RWPE1 (cell line): ENCODE results near the gene CNOT4.
A peak's percentile ranks its signal among the peaks of the same experiment; 100 is the strongest.

Experiments used
- CTCF ChIA-PET: fragments of 350-600 bp; sonication (Branson Sonifier 250); formaldehyde crosslinking; extraction: SDS; loops from one replicate; lab custom pipeline; 2021; lab: Yijun Ruan, JAX
- POLR2A ChIA-PET: fragments of 400-600 bp; formaldehyde crosslinking; extraction: SDS; loops from one replicate; lab custom pipeline; 2020; ENCODE audit warnings: antibody characterized with exemption; ENCODE audit not compliant: low non-redundant PET; lab: Yijun Ruan, JAX
- DNase-seq: peaks from one replicate; pipeline ENCODE4 v3.0.0; 2012; ENCODE audit warnings: low spot score
- H3K27ac ChIP-seq: fragments of 450-650 bp; 2 replicates; pipeline ENCODE4 v1.5.1; 2017
- CTCF ChIP-seq: fragments of 450-650 bp; conservative IDR thresholded peaks from 2 replicates; pipeline ENCODE4 v1.5.1; 2017; ENCODE audit warnings: low read depth, mild to moderate bottlenecking

Gene CNOT4

DNA sequence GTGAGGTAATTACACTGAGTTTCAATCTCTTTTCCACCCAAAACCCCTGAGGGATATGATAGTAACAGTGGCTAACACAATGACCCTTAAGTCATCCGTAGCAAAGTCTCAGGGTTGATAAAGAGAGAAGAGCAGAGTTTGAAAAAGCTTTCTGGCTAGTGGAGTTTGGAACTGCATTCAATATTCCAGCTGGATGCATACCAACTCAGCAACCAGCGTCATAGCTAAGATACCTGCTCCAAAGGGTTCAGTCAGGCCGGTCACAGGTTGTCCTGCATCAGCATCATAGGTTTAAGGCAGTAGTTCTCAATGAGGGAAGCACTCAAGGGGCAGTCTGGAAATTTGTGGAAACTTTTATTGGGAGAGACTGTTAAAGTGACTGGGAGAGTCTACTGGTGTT, 93.5 kb downstream of the CNOT4 start:
- H3K27ac ChIP-seq = no peak overlapping the region
- DNase-seq = no peak
- POLR2A ChIA-PET = no interaction called here
- CTCF ChIA-PET = no interaction called here
- TF ChIP-seq CTCF = no peak

DNA sequence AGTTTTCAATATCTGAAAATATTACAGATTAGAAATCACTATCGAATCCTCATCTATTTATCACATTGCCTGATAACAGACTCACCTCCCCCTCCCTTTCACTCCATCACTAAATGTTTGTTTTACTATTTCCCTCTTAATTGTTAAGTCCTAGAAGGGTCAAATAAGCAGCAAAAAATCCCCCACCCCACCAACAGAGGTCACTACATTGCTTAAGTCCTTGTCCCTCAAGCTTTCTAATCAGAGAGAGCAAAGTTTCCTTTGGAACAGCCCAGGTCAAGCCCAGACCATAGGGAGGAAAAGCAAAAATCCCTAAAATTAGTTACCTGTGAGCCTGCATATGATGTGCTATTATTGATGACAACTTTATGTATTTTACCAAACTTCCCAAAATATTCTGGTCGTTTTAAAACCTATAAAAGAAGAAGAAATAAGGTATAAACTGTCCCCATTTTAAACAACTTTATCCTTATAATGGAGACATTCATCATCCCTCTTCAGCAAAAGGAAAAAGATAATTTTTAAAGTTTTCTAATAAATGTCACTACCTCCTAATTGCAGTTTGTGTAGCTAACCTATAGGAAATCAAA, 95.0 kb downstream of the CNOT4 start:
- CTCF ChIA-PET = interaction anchor here (0.6 to 1.0 kb wide), 3 partner anchors 12 to 134 kb away, joined by 3 to 6 read pairs (median 3); no protein-coding TSS in a partner anchor
- peak; percentile 3 for DNase-seq
- TF ChIP-seq CTCF = peak; percentile 58
- POLR2A ChIA-PET = no interaction called here
- H3K27ac ChIP-seq = no peak overlapping the region

- no peak overlapping the region for H3K27ac ChIP-seq
- POLR2A ChIA-PET = no interaction called here
- TF ChIP-seq CTCF = no peak
- CTCF ChIA-PET = no interaction called here
- DNase-seq = no peak
Observed at GRCh38 chr7:135414208-135414607, 95.7 kb downstream of the CNOT4 start.

DNA sequence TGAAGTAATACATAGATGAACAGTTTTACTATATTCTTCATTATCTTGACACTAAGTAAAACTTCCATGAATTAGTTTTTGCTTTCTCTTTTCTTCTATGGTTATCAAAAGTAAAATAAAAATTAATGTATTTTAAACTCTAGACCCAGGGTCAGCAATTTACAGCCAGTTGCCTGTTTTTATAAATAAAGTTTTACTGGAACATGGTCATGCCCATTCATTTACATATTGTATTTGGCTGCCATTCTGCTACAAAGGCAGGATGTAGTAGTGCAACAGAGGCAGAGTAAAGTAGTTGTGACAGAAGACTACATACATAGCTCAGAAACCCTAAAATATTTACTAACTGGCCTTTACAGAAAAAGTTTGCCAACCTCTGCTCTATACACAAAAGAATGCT, 98.8 kb downstream of the CNOT4 start:
- H3K27ac ChIP-seq = no peak overlapping the region
- DNase-seq = no peak
- no peak for TF ChIP-seq CTCF
- POLR2A ChIA-PET = no interaction called here
- CTCF ChIA-PET = no interaction called here

GRCh38 chr7:135410543-135410942, 99.4 kb downstream of the CNOT4 start:
- no peak for TF ChIP-seq CTCF
- CTCF ChIA-PET = no interaction called here
- DNase-seq = no peak
- H3K27ac ChIP-seq = no peak overlapping the region
- POLR2A ChIA-PET = no interaction called here

GRCh38 chr7:135409845-135410542, 99.9 kb downstream of the CNOT4 start:
- ChIA-PET CTCF (no interaction called here), POLR2A (no interaction called here)
- no peak overlapping the region for H3K27ac ChIP-seq
- TF ChIP-seq CTCF = no peak
- no peak for DNase-seq
